ENCODE data around the gene PFN4. TPM values are rescaled to one million over a fixed set of nuclear protein-coding genes. Genes with fewer than 3 reads are reported as not detected.

Gene PFN4
- total and polyA plus RNA-seq, 12 donors, result 0.28 to 2.3 (median 0.78) TPM; not detected in 2

DNA sequence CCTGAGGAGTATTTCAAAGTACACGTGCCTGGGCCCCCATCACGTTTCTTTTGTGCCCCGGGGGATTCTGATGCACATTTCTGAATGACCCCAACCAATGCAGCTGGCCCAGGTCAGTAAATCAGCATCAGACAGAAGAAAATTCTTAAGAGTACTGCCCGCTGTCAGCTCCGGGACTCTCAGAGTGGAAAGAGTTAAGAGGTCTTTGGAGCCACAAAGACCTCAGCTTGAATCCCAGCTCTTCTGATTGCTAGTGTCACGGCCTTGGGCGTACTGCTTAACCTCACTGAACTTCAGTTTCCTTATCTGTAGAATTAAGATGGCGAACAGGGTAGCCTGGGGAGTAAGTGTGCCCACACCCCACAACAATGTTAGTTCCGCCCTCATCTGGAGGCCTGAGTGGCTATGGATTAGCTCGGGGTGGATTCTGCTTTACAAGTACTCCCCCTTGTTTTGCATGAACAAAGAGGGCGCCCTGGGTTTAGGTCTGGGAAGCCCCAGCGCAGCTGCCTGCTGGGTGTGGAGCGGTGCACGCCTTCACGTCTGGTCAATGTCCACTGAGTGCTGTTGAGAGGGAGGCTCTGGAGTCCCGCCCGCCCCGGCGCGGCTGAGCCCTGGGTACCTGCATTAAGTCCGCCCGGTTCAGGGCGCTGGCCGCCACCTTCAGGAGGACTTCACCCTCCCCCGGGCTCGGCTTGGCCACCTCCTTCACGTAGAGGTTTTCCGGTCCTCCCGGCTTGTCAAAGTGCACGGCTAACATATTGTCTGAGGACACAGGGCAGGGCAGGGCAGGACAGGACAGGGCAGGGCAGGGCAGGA, 39.4 kb downstream of the PFN4 start:
- ATAC-seq (peak; percentile 53 to 80 (median 70)), DNase-seq (no peak)
- Histone ChIP-seq H3K4me1 (peaks cover 4 to 23% (median 18%) of the 10 kb centered on the region in 9 donors), H3K27ac (peak overlapping the region; percentile 55 to 98 (median 90)), H3K27me3 (no peaks in the 10 kb centered on the region), H3K36me3 (peaks cover 0 to 62% (median 4%) of the 10 kb centered on the region in 9 donors), H3K9me3 (no peaks in the 10 kb centered on the region), H3K4me3 (peak overlapping the region; percentile 50 to 79 (median 66))
- TF ChIP-seq, protein P1, sequence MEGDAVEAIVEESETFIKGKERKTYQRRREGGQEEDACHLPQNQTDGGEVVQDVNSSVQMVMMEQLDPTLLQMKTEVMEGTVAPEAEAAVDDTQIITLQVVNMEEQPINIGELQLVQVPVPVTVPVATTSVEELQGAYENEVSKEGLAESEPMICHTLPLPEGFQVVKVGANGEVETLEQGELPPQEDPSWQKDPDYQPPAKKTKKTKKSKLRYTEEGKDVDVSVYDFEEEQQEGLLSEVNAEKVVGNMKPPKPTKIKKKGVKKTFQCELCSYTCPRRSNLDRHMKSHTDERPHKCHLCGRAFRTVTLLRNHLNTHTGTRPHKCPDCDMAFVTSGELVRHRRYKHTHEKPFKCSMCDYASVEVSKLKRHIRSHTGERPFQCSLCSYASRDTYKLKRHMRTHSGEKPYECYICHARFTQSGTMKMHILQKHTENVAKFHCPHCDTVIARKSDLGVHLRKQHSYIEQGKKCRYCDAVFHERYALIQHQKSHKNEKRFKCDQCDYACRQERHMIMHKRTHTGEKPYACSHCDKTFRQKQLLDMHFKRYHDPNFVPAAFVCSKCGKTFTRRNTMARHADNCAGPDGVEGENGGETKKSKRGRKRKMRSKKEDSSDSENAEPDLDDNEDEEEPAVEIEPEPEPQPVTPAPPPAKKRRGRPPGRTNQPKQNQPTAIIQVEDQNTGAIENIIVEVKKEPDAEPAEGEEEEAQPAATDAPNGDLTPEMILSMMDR (IDR thresholded peaks at IDR 0.05), result no peak
- intact Hi-C loops (cut with DNase I), result loop anchor here in 8 of 10 donors (1.0 to 10.0 kb wide), 8 partner anchors 36 to 259 kb away; partner anchors contain the start of genes ATAD2B (in 4 of the 8), FAM228B (in 2 of the 8), PFN4 (in 2 of the 8) and FKBP1B (in 1 of the 8)
- WGBS, 2 donors, result 7 to 8% methylated on average over 30 of the region's 30 CpGs

DNA sequence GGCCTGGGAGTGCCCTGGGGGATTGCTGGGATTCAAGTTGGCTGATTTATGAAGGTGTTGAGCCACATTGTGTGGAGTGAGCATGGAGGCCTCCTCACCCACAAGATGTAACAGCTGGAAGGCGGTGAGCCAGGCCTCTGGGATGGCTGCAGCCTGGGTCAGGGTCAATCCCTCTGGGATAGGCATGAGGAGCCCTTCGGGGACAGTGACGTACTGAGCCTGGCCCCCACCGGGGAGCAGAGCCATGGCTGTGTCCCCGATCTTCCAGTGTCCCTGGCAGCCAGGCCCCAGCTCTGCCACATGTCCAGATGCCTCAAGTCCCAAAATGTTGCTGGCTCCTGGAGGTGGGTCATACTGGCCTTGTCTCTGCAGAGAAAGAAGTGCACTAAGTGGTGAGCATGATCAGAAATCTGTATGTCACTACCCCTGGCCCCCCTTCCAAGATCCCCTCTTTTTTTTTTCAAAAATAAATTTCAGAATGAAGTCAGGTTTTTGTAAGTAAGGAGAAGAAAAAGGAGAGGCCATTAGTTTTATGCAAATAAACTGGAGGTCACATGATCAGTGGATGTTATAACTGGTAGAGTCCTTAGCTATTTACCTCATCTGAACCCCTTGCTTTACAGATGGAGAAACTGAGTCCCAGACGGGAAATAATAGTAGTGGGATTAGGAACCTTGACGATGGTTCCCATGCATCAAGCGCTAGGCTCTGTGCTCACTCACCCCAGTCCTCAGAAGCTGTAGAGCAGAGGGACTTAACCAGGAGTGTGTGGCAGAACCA, 40.2 kb downstream of the PFN4 start:
- Histone ChIP-seq H3K27me3 (no peaks in the 10 kb centered on the region), H3K27ac (peak overlapping the region in 9 of 10 donors; percentile 84 to 98 (median 92)), H3K36me3 (peaks cover 0 to 58% (median 4%) of the 10 kb centered on the region in 9 donors), H3K4me3 (peak overlapping the region in 8 of 10 donors; percentile 53 to 79 (median 70)), H3K4me1 (peaks cover 4 to 23% (median 18%) of the 10 kb centered on the region in 9 donors), H3K9me3 (no peaks in the 10 kb centered on the region)
- WGBS, 2 donors, result 81 to 83% methylated on average over 8 of the region's 8 CpGs
- TF ChIP-seq, protein P1 (IDR thresholded peaks at IDR 0.05), result no peak
- intact Hi-C loops (cut with DNase I), result loop anchor here in 8 of 10 donors (5.0 to 10.0 kb wide), 5 partner anchors 36 to 258 kb away; partner anchors contain the start of genes ATAD2B (in 1 of the 8), FAM228B (in 1 of the 8), FKBP1B (in 1 of the 8) and PFN4 (in 1 of the 8)
- ATAC-seq (no peak), DNase-seq (no peak)

DNA sequence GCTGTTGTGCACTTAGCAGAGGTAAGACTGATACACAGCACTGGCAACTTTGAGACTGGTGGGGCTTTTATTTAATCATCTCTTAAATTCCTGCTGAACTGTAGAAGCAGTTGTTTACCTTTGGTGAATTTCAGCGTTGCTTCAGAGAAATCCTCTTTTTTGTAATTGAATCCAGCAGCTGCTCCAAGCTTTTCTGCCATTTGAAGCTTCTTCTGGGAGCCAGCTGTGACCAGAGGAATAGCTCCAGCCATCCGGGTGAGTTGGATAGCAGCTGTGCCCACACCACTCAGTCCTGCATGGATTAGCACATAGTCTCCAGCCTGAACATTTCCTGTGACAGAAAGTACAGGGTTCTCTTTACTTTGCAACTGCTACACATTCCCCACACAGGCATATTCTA, 42.4 kb downstream of the PFN4 start:
- 77 to 80% methylated on average over 2 of the region's 2 CpGs for WGBS, 2 donors
- intact Hi-C loops (cut with DNase I), result loop anchor here in 8 of 10 donors (5.0 to 10.0 kb wide), 5 partner anchors 33 to 256 kb away; partner anchors contain the start of genes ATAD2B (in 1 of the 8), FAM228B (in 1 of the 8), FKBP1B (in 1 of the 8) and PFN4 (in 1 of the 8)
- H3K36me3 ChIP-seq, result peaks cover 0 to 47% (median 4%) of the 10 kb centered on the region in 9 donors
- H3K9me3 ChIP-seq, result no peaks in the 10 kb centered on the region
- no peak overlapping the region for H3K27ac ChIP-seq
- DNase-seq (no peak), ATAC-seq (no peak)
- peaks cover 9 to 34% (median 22%) of the 10 kb centered on the region in 9 donors for H3K4me1 ChIP-seq
- no peak overlapping the region for H3K4me3 ChIP-seq
- no peaks in the 10 kb centered on the region for H3K27me3 ChIP-seq
- TF ChIP-seq, protein P1 (IDR thresholded peaks at IDR 0.05), result no peak

Measured in heart right ventricle (tissue), 16 donors.